A673 (cell line): Measurements from ENCODE around the gene TP53I11. TPM values are rescaled to one million over a fixed set of nuclear protein-coding genes. Genes with fewer than 3 reads are reported as not detected.

Source experiments
- BruUV-seq: library from RNA; stranded (reverse); fragments of 400-500 nt; replicated peaks from 2 replicates; lab custom pipeline; 2021; lab: Mats Ljungman, UMichigan
- CTCF ChIA-PET: fragments of 300-600 bp; sonication (Branson Sonifier 250); formaldehyde crosslinking; loops from one replicate; lab custom pipeline; 2022; ENCODE audit warnings: antibody characterized with exemption; lab: Charles Lee
- POLR2A ChIA-PET: fragments of 300-600 bp; sonication (Branson Sonifier 250); formaldehyde crosslinking; loops from one replicate; lab custom pipeline; 2022; ENCODE audit warnings: antibody characterized with exemption; ENCODE audit not compliant: low non-redundant PET; lab: Charles Lee
- DNase-seq: peaks from one replicate; pipeline ENCODE4 v3.0.0-alpha.2; 2015; ENCODE audit warnings: low spot score
- H3K27ac ChIP-seq: fragments of 200-600 bp; sonication (generic); 2 replicates; pipeline ENCODE4 v1.5.1; 2016; ENCODE audit warnings: mixed run types, low read depth, mild to moderate bottlenecking, mixed read lengths, antibody characterized with exemption, low read length; ENCODE audit not compliant: poor library complexity, severe bottlenecking
- H3K27me3 ChIP-seq: fragments of 200-600 bp; sonication (generic); replicated peaks from 2 replicates; pipeline ENCODE4 v1.6.1; 2017; ENCODE audit warnings: mixed run types, low read depth, mild to moderate bottlenecking, mixed read lengths, antibody characterized with exemption, low read length; ENCODE audit not compliant: insufficient read depth, poor library complexity
- H3K36me3 ChIP-seq: fragments of 200-600 bp; sonication (generic); 2 replicates; pipeline ENCODE4 v1.6.1; 2016; ENCODE audit warnings: mixed run types, mild to moderate bottlenecking, mixed read lengths, antibody characterized with exemption, low read length; ENCODE audit not compliant: insufficient read depth, poor library complexity, severe bottlenecking
- H3K4me1 ChIP-seq: fragments of 200-600 bp; sonication (generic); 2 replicates; pipeline ENCODE4 v1.6.1; 2017; ENCODE audit warnings: mixed run types, mild to moderate bottlenecking, mixed read lengths, antibody characterized with exemption, low read length; ENCODE audit not compliant: insufficient read depth, poor library complexity, severe bottlenecking
- H3K4me3 ChIP-seq: fragments of 200-600 bp; sonication (generic); 2 replicates; pipeline ENCODE4 v1.5.1; 2016; ENCODE audit warnings: low read depth, mixed run types, mild to moderate bottlenecking, mixed read lengths, low read length; ENCODE audit not compliant: poor library complexity, severe bottlenecking
- H3K9me3 ChIP-seq: fragments of 200-600 bp; sonication (generic); 2 replicates; pipeline ENCODE4 v1.6.1; 2016; ENCODE audit warnings: mixed run types, low read depth, mild to moderate bottlenecking, mixed read lengths, antibody characterized with exemption, low read length; ENCODE audit not compliant: poor library complexity, severe bottlenecking
- EZH2 ChIP-seq: fragments of 200-600 bp; sonication (generic); IDR thresholded peaks from 2 replicates; pipeline ENCODE4 v1.6.1; 2017; ENCODE audit warnings: borderline replicate concordance, low read depth, mild to moderate bottlenecking, mixed read lengths, antibody characterized with exemption, low read length; ENCODE audit not compliant: poor library complexity, severe bottlenecking
- intact Hi-C: fragments of 100-400 bp; cut with micrococcal nuclease; formaldehyde crosslinking; loops from one replicate; pipeline ENCODE4 v1.10.0; 2022; ENCODE audit not compliant: unreplicated experiment
- total RNA-seq: library from RNA; stranded (reverse); gene quantifications from 2 replicates; pipeline ENCODE4 v1.2.3, GENCODE V29; 2021
- TF ChIP-seq, protein P1 (sequence below): fragments of 300-800, 200-600 bp; sonication (generic); conservative IDR thresholded peaks from 2 replicates; pipeline ENCODE4 v1.5.1; 2017; ENCODE audit warnings: low read depth, mild to moderate bottlenecking, antibody characterized with exemption, low read length, moderate library complexity, mixed read lengths

TP53I11 gene
- total RNA-seq, 1 experiment from 2014 or later = 52.0 TPM

- no TSS peak for BruUV-seq
- Histone ChIP-seq H3K27me3 (no peaks in the 10 kb centered on the region), H3K27ac (no peak overlapping the region), H3K9me3 (no peaks in the 10 kb centered on the region), H3K36me3 (no peaks in the 10 kb centered on the region), H3K4me1 (peaks cover 5% of the 10 kb centered on the region), H3K4me3 (no peak overlapping the region)
- TF ChIP-seq EZH2 = no peak
- TF ChIP-seq, protein P1, sequence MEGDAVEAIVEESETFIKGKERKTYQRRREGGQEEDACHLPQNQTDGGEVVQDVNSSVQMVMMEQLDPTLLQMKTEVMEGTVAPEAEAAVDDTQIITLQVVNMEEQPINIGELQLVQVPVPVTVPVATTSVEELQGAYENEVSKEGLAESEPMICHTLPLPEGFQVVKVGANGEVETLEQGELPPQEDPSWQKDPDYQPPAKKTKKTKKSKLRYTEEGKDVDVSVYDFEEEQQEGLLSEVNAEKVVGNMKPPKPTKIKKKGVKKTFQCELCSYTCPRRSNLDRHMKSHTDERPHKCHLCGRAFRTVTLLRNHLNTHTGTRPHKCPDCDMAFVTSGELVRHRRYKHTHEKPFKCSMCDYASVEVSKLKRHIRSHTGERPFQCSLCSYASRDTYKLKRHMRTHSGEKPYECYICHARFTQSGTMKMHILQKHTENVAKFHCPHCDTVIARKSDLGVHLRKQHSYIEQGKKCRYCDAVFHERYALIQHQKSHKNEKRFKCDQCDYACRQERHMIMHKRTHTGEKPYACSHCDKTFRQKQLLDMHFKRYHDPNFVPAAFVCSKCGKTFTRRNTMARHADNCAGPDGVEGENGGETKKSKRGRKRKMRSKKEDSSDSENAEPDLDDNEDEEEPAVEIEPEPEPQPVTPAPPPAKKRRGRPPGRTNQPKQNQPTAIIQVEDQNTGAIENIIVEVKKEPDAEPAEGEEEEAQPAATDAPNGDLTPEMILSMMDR = no peak
- intact Hi-C loops = loop anchor here (2.0 to 10.0 kb wide), 2 partner anchors 61 to 407 kb away; no protein-coding TSS in a partner anchor
- no peak for DNase-seq
- POLR2A ChIA-PET = no interaction called here
- CTCF ChIA-PET = interaction anchor here (0.6 to 7.8 kb wide), 4 partner anchors 10 to 179 kb away, joined by 4 to 141 read pairs (median 14); no protein-coding TSS in a partner anchor
These were observed 24.6 kb downstream of the TP53I11 start for GRCh38 chr11:44926036-44926435.

DNA sequence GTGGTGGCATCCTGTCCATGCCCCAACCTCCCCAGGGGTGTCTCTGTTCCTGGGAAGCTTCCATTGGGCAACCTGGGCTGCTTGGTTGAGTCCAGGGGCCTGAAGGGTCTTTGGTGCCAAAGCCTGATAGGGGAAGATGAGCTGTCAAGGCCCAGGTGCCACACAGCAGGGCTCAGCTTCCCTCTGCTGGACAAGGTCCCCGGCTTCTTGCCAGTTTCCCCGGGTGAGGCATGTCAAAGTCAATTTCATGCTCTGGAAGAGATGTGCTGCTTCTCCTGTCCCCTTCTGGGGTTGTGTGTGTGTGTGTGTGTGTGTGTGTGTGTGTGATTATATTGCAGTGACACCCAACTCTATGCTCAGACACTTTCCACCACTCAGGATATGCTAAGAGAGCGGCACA, 26.9 kb downstream of the TP53I11 start:
- TF ChIP-seq EZH2 = no peak
- TF ChIP-seq, protein P1 = no peak
- BruUV-seq = no TSS peak
- Histone ChIP-seq H3K36me3 (no peaks in the 10 kb centered on the region), H3K9me3 (no peaks in the 10 kb centered on the region), H3K27ac (no peak overlapping the region), H3K27me3 (no peaks in the 10 kb centered on the region), H3K4me1 (peaks cover 5% of the 10 kb centered on the region), H3K4me3 (no peak overlapping the region)
- POLR2A ChIA-PET = no interaction called here
- CTCF ChIA-PET = interaction anchor here (0.5 to 1.5 kb wide), 4 partner anchors 12 to 1367 kb away, joined by 3 to 11 read pairs (median 4); no protein-coding TSS in a partner anchor
- no peak for DNase-seq
- intact Hi-C loops = loop anchor here (10.0 kb wide), 1 partner anchor 59 kb away; no protein-coding TSS in a partner anchor

GRCh38 chr11:44923115-44923514, 27.6 kb downstream of the TP53I11 start:
- no peaks in the 10 kb centered on the region for H3K9me3 ChIP-seq
- POLR2A ChIA-PET = no interaction called here
- DNase-seq = no peak
- intact Hi-C loops = loop anchor here (10.0 kb wide), 1 partner anchor 58 kb away; no protein-coding TSS in a partner anchor
- no TSS peak for BruUV-seq
- no peak for TF ChIP-seq EZH2
- TF ChIP-seq, protein P1 = no peak
- no peaks in the 10 kb centered on the region for H3K27me3 ChIP-seq
- no peak overlapping the region for H3K4me3 ChIP-seq
- H3K4me1 ChIP-seq = peaks cover 5% of the 10 kb centered on the region
- no peaks in the 10 kb centered on the region for H3K36me3 ChIP-seq
- CTCF ChIA-PET = interaction anchor here (0.7 to 1.5 kb wide), 2 partner anchors 188 to 298 kb away, joined by 3 to 11 read pairs; no protein-coding TSS in a partner anchor
- H3K27ac ChIP-seq = no peak overlapping the region
